ENCODE data around the gene PRKN. TPM values are rescaled to one million over a fixed set of nuclear protein-coding genes. Genes with fewer than 3 reads are reported as not detected.

Gene PRKN
- total and polyA plus RNA-seq, 10 donors: 0.23 to 14.1 (median 7.0) TPM

- H3K27ac ChIP-seq: peak overlapping the region in 1 of 8 donors; percentile 28
- no peaks in the 10 kb centered on the region for H3K36me3 ChIP-seq
- H3K4me1 ChIP-seq: no peaks in the 10 kb centered on the region
- intact Hi-C loops (cut with DNase I; ENCODE audit: low total_unique reads): no loop called here
- TF ChIP-seq CTCF (IDR thresholded peaks at IDR 0.05 in 8 of 11, conservative IDR thresholded peaks at IDR 0.05 in 3 of 11): no peak
- TF ChIP-seq POLR2A (IDR thresholded peaks at IDR 0.05): no peak
- no peak for TF ChIP-seq POLR2AphosphoS5 (IDR thresholded peaks at IDR 0.05)
- 80 to 96% (median 92%) methylated on average over 4 to 7 of the region's 7 CpGs for WGBS, 5 donors
- H3K27me3 ChIP-seq (replicated peaks in 1 of 7): no peaks in the 10 kb centered on the region
- DNase-seq: no peak
- no peak overlapping the region for H3K4me3 ChIP-seq
- H3K9me3 ChIP-seq: peaks cover 0 to 17% (median 8%) of the 10 kb centered on the region in 8 donors
Measured at GRCh38 chr6:161368514-161368913, 1359.1 kb downstream of the PRKN start.

- WGBS, 5 donors: 77 to 88% (median 84%) methylated on average over 12 of the region's 12 CpGs
- TF ChIP-seq CTCF (IDR thresholded peaks at IDR 0.05 in 8 of 11, conservative IDR thresholded peaks at IDR 0.05 in 3 of 11) (no peak), POLR2AphosphoS5 (IDR thresholded peaks at IDR 0.05) (no peak), POLR2A (IDR thresholded peaks at IDR 0.05) (no peak)
- Histone ChIP-seq H3K27ac (no peak overlapping the region), H3K4me1 (no peaks in the 10 kb centered on the region), H3K9me3 (peaks cover 0 to 27% (median 18%) of the 10 kb centered on the region in 8 donors), H3K4me3 (no peak overlapping the region), H3K36me3 (no peaks in the 10 kb centered on the region), H3K27me3 (replicated peaks in 1 of 7) (no peaks in the 10 kb centered on the region)
- DNase-seq: no peak
- intact Hi-C loops (cut with DNase I; ENCODE audit: low total_unique reads): no loop called here
Measured at GRCh38 chr6:161367472-161367871, 1360.1 kb downstream of the PRKN start.

- H3K36me3 ChIP-seq: no peaks in the 10 kb centered on the region
- peaks cover 0 to 32% (median 20%) of the 10 kb centered on the region in 8 donors for H3K9me3 ChIP-seq
- no peaks in the 10 kb centered on the region for H3K4me1 ChIP-seq
- H3K27ac ChIP-seq: no peak overlapping the region
- DNase-seq: no peak
- intact Hi-C loops (cut with DNase I; ENCODE audit: low total_unique reads): no loop called here
- WGBS, 5 donors: 67 to 77% (median 70%) methylated on average over 11 of the region's 11 CpGs
- no peak for TF ChIP-seq CTCF (IDR thresholded peaks at IDR 0.05 in 8 of 11, conservative IDR thresholded peaks at IDR 0.05 in 3 of 11)
- no peak for TF ChIP-seq POLR2AphosphoS5 (IDR thresholded peaks at IDR 0.05)
- no peak for TF ChIP-seq POLR2A (IDR thresholded peaks at IDR 0.05)
- H3K4me3 ChIP-seq: no peak overlapping the region
- H3K27me3 ChIP-seq (replicated peaks in 1 of 7): no peaks in the 10 kb centered on the region
Measured at GRCh38 chr6:161366301-161366923, 1361.2 kb downstream of the PRKN start.

GRCh38 chr6:161365633-161366032 lies 1361.9 kb downstream of the PRKN start:
- Histone ChIP-seq H3K27me3 (replicated peaks in 1 of 7) (no peaks in the 10 kb centered on the region), H3K9me3 (peaks cover 0 to 32% (median 20%) of the 10 kb centered on the region in 8 donors), H3K36me3 (no peaks in the 10 kb centered on the region), H3K4me1 (no peaks in the 10 kb centered on the region), H3K4me3 (no peak overlapping the region), H3K27ac (no peak overlapping the region)
- intact Hi-C loops (cut with DNase I; ENCODE audit: low total_unique reads): no loop called here
- WGBS, 5 donors: 73 to 89% (median 85%) methylated on average over 6 of the region's 6 CpGs
- DNase-seq: no peak
- TF ChIP-seq CTCF (IDR thresholded peaks at IDR 0.05 in 8 of 11, conservative IDR thresholded peaks at IDR 0.05 in 3 of 11) (no peak), POLR2AphosphoS5 (IDR thresholded peaks at IDR 0.05) (no peak), POLR2A (IDR thresholded peaks at IDR 0.05) (no peak)
